ENCODE results near the gene IL1RAPL1.
A peak's percentile ranks its signal among the peaks of the same experiment; 100 is the strongest.

The IL1RAPL1 gene

DNA sequence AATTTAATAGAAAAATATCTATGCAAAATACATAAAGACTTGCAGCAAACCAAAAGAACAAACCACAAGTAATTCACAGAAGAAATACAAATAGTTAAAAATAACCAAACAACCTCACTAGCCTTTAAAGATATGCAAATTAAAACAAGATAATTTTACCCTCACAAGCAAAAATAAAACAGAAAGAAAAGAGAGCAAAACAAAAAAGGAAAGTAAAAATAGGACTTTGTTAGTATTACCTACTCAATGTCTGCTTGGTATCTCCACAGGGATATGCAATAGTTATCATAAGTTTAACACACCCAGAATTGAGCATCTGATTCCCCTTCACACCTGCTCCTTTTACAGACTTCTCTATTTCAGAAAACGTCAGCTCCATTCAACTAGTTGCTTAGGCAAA, 890.6 kb downstream of the IL1RAPL1 start:
- Histone ChIP-seq H3K79me2 (ENCODE audit: insufficient read depth, low read length) (no peaks in the 10 kb centered on the region), H3K9me2 (replicated peaks; ENCODE audit: low read depth, low read length) (no peaks in the 10 kb centered on the region), H3K4me3 (ENCODE audit: low read length, poor library complexity, severe bottlenecking) (no peak overlapping the region), H2AFZ (ENCODE audit: low read length) (no peak overlapping the region), H3K36me3 (ENCODE audit: insufficient read depth, low read length) (no peaks in the 10 kb centered on the region), H3K4me2 (ENCODE audit: low read depth, low read length, poor library complexity, severe bottlenecking) (no peak overlapping the region), H3K9me3 (ENCODE audit: insufficient read depth, low read depth, low read length) (no peaks in the 10 kb centered on the region), H3F3A (ENCODE audit: low read depth) (no peaks in the 10 kb centered on the region), H3K9ac (ENCODE audit: low read depth, low read length, poor library complexity, severe bottlenecking) (no peak overlapping the region), H4K20me1 (ENCODE audit: insufficient read depth, low read length, poor library complexity, severe bottlenecking) (no peaks in the 10 kb centered on the region), H3K27me3 (ENCODE audit: insufficient read depth, low read length, poor library complexity, severe bottlenecking) (no peaks in the 10 kb centered on the region), H3K4me1 (ENCODE audit: insufficient read depth, low read length, poor library complexity, severe bottlenecking) (no peaks in the 10 kb centered on the region)
- TF ChIP-seq, protein P1, sequence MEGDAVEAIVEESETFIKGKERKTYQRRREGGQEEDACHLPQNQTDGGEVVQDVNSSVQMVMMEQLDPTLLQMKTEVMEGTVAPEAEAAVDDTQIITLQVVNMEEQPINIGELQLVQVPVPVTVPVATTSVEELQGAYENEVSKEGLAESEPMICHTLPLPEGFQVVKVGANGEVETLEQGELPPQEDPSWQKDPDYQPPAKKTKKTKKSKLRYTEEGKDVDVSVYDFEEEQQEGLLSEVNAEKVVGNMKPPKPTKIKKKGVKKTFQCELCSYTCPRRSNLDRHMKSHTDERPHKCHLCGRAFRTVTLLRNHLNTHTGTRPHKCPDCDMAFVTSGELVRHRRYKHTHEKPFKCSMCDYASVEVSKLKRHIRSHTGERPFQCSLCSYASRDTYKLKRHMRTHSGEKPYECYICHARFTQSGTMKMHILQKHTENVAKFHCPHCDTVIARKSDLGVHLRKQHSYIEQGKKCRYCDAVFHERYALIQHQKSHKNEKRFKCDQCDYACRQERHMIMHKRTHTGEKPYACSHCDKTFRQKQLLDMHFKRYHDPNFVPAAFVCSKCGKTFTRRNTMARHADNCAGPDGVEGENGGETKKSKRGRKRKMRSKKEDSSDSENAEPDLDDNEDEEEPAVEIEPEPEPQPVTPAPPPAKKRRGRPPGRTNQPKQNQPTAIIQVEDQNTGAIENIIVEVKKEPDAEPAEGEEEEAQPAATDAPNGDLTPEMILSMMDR (conservative IDR thresholded peaks at IDR 0.05; ENCODE audit: low read length): no peak
- TF ChIP-seq EZH2phosphoT487 (IDR thresholded peaks at IDR 0.05; ENCODE audit: borderline replicate concordance): no peak

GRCh38 chrX:29478336-29479069, 891.3 kb downstream of the IL1RAPL1 start:
- TF ChIP-seq EZH2phosphoT487 (IDR thresholded peaks at IDR 0.05; ENCODE audit: borderline replicate concordance): no peak
- TF ChIP-seq, protein P1 (conservative IDR thresholded peaks at IDR 0.05; ENCODE audit: low read length): peak; percentile 54
- no peaks in the 10 kb centered on the region for H3K9me3 ChIP-seq (ENCODE audit: insufficient read depth, low read depth, low read length)
- no peak overlapping the region for H3K9ac ChIP-seq (ENCODE audit: low read depth, low read length, poor library complexity, severe bottlenecking)
- H3K9me2 ChIP-seq (replicated peaks; ENCODE audit: low read depth, low read length): no peaks in the 10 kb centered on the region
- H3K4me2 ChIP-seq (ENCODE audit: low read depth, low read length, poor library complexity, severe bottlenecking): peak overlapping the region; percentile 51
- H3K4me3 ChIP-seq (ENCODE audit: low read length, poor library complexity, severe bottlenecking): no peak overlapping the region
- 0 out of 2 replicates have a peak overlapping the region, but pooled peaks have one; percentile 45 for H2AFZ ChIP-seq (ENCODE audit: low read length)
- no peaks in the 10 kb centered on the region for H4K20me1 ChIP-seq (ENCODE audit: insufficient read depth, low read length, poor library complexity, severe bottlenecking)
- H3K27me3 ChIP-seq (ENCODE audit: insufficient read depth, low read length, poor library complexity, severe bottlenecking): no peaks in the 10 kb centered on the region
- H3K36me3 ChIP-seq (ENCODE audit: insufficient read depth, low read length): no peaks in the 10 kb centered on the region
- no peaks in the 10 kb centered on the region for H3K79me2 ChIP-seq (ENCODE audit: insufficient read depth, low read length)
- no peaks in the 10 kb centered on the region for H3K4me1 ChIP-seq (ENCODE audit: insufficient read depth, low read length, poor library complexity, severe bottlenecking)
- H3F3A ChIP-seq (ENCODE audit: low read depth): no peaks in the 10 kb centered on the region

DNA sequence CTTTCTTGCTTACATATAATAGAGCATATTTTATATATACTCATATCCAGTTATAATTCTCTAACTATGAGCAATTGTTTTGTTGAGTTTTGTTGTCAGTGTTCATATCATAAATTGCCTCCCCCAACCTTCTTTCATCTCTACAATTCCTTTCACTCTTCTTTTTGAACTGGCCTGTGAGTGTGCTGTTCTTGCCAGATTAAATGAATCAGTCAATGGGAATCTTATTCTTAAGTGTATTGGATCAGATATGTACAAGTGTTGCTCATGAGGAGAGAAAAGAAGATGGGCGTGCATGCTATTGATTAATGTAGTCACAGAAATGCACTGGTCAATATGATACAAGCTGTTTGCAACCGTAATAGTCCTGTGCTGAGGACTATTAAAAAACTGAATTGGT, 900.0 kb downstream of the IL1RAPL1 start:
- Histone ChIP-seq H4K20me1 (ENCODE audit: insufficient read depth, low read length, poor library complexity, severe bottlenecking) (no peaks in the 10 kb centered on the region), H3K4me3 (ENCODE audit: low read length, poor library complexity, severe bottlenecking) (no peak overlapping the region), H2AFZ (ENCODE audit: low read length) (no peak overlapping the region), H3K27me3 (ENCODE audit: insufficient read depth, low read length, poor library complexity, severe bottlenecking) (no peaks in the 10 kb centered on the region), H3K9ac (ENCODE audit: low read depth, low read length, poor library complexity, severe bottlenecking) (no peak overlapping the region), H3K79me2 (ENCODE audit: insufficient read depth, low read length) (no peaks in the 10 kb centered on the region), H3K4me2 (ENCODE audit: low read depth, low read length, poor library complexity, severe bottlenecking) (no peak overlapping the region), H3K4me1 (ENCODE audit: insufficient read depth, low read length, poor library complexity, severe bottlenecking) (no peaks in the 10 kb centered on the region), H3F3A (ENCODE audit: low read depth) (no peaks in the 10 kb centered on the region), H3K36me3 (ENCODE audit: insufficient read depth, low read length) (no peaks in the 10 kb centered on the region), H3K9me3 (ENCODE audit: insufficient read depth, low read depth, low read length) (no peaks in the 10 kb centered on the region), H3K9me2 (replicated peaks; ENCODE audit: low read depth, low read length) (no peaks in the 10 kb centered on the region)
- TF ChIP-seq, protein P1 (conservative IDR thresholded peaks at IDR 0.05; ENCODE audit: low read length): no peak
- no peak for TF ChIP-seq EZH2phosphoT487 (IDR thresholded peaks at IDR 0.05; ENCODE audit: borderline replicate concordance)
